GM21576 (cell line): Measurements from ENCODE around the gene ATP5MC3.
"Not testable (repeated sequence)": the region's sequence is repeated elsewhere in the genome, so short reads cannot be mapped to it uniquely, and the experiment has no call there.

Source experiments
- ATAC-seq: cut with Tn5 transposase; IDR thresholded peaks from one replicate; pipeline ENCODE4 v1.9.1; 2021; ENCODE audit warnings: mild to moderate bottlenecking, moderate library complexity; ENCODE audit not compliant: unreplicated experiment

The ATP5MC3 gene

DNA sequence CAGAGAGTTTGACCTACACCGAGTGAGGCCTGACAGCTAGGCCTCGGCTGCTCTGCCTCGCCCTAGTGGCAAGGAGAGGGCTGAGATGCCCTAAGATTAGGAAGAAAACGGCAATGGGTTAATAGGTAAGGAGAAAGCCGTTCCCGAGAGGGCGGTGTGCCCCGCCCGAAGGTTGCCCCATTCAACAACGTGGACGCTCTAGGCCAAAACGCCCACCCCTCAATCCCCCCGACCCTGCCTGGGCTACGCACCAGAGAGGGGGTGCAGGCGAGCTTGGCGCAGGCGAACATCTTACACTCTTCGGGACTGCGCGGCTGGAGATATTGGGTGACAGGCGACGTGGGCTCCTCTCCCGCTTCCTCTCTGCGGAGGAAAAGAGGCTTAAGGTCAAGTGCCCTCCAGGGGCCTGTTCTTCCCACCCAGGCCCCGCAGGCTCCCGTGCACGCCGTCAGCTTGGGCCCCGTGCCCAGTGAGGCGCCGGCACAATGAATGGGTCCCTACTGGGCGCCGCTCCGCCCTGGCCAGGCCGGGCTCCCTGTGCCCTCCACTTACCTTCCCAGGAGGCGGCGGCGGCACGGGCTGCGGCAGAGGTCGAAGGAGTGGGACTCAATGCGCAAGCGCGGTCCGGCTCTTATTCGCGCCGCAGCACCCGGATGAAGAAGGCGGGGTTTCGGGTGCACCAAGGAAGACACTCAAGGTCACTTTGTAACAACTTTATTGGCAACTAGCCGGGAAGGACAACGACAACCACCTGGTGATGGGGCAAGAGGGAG lies at the start of gene ATP5MC3:
Gene ATP5MC3, minus strand, starts transcription at position 607 of the 773 bp plus-strand sequence. Its CDS starts 317 bp downstream, at position 290.
- ATAC-seq = peak; percentile 91

- ATAC-seq = not testable (repeated sequence)
These were observed 47.1 kb upstream of the ATP5MC3 start for GRCh38 chr2:175228601-175229000.

GRCh38 chr2:175228179-175228578 lies 46.7 kb upstream of the ATP5MC3 start:
- ATAC-seq = no peak

- ATAC-seq = no peak
These were observed 45.9 kb upstream of the ATP5MC3 start for GRCh38 chr2:175227393-175227792.

GRCh38 chr2:175220075-175220474 lies 38.6 kb upstream of the ATP5MC3 start:
- no peak for ATAC-seq

GRCh38 chr2:175218551-175218950 lies 37.0 kb upstream of the ATP5MC3 start:
- ATAC-seq = no peak

GRCh38 chr2:175207741-175208438 lies 26.4 kb upstream of the ATP5MC3 start:
- no peak for ATAC-seq

DNA sequence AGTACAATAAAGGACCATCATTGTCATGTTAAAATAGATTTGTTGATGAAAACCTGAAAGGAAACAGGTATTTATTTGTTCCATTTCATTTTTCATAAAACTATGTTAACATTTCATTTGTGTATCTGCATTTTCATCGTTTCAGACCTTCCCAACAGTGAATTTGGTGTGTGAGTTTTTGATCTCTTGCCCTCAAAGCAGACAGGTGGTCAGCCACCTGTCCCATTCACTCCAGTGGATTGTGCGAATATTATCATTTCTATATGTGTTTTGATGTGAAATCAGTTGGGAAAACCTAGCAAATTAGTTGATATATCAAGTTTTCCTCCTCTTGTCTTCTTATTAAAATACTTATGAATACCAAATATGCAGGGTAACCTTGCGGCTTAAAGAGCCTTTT lies 25.4 kb upstream of the ATP5MC3 start:
- ATAC-seq = no peak

- ATAC-seq = no peak
These were observed 24.0 kb upstream of the ATP5MC3 start for GRCh38 chr2:175205523-175205922.

DNA sequence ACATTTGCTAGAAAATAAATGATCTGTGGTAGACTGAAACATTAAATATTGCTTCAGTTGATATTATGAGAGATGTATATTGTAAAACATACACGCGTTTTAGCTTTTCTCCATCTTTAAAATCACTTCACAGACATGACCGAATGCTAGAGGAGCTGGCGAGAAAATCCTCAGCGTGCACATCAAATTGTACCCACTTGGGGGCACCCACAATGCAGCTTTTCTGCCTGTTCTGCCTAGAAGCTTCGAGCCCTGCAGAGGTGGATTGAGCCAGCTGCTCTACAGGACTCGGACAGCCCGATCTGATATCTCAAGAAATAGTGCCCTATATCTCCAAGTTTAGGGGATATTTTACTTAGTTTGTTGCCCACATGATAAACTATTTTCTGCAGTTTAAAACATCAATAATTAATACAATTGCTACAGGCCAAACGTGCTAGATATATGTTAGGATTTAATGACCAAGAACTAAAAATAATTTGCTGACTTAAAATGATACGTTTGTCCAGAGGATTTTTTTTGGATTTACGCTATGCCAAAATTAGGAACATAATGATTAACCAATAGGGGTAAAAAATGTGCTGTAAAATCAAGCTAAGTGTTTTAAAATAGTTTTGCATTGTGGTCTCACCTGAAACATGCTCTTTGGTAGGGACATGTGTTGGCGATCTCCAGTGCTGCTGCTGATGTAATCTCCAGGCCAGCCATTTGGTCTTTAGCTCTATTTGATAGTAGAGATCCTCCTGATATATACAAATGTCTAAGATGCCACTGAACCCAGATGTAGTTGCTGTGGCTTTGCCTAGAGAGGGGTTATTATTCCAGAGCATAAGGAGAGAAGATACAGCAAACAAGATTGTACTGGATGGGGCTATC lies 22.3 kb upstream of the ATP5MC3 start:
- ATAC-seq = peak; percentile 83

DNA sequence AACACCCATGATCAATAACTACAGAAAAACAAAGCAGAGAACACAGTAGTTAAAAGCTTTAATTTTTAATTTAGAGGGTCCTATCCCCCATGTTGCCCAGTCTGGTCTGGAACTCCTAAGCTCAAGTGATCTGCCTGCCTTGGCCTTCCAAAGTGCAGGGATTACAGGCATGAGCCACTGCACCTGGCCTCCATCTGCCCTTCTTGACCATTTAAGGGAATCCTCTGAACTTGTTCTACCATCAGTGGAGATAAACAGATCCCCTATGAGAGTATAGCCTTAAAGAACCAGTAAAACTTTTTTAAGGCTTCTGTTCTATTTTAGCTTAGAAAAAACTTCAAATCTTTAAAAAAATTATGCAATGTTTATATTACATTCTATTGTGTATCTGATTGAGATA lies 13.5 kb upstream of the ATP5MC3 start:
- ATAC-seq = no peak

GRCh38 chr2:175188761-175189160 lies 7.3 kb upstream of the ATP5MC3 start:
- ATAC-seq = no peak

GRCh38 chr2:175187378-175187777 lies 5.9 kb upstream of the ATP5MC3 start:
- peak; percentile 73 for ATAC-seq

- no peak for ATAC-seq
These were observed 2.2 kb upstream of the ATP5MC3 start for GRCh38 chr2:175183674-175184073.

GRCh38 chr2:175181877-175182308 lies 383 bp upstream of the ATP5MC3 start:
- no peak for ATAC-seq

DNA sequence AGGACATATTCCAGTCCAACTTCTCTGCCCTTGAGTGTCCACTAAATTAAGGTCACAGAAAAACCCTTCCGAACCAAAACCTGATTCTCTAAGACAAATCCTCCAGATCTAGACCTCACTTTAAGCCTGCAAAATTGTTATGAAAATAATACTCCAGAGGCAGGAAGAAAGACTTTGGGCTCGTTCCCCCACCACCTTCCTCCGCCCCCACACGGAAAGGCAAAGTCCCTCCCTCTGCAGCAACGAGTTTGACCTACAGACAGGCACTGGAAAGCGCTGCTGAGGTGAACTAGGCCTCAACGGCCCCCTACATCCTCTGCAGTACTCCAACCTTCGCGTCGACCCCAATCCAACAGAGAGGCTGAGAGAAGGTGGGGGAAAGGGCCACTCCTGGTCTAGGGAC lies 808 bp downstream of the ATP5MC3 start:
- ATAC-seq = peak; percentile 54

DNA sequence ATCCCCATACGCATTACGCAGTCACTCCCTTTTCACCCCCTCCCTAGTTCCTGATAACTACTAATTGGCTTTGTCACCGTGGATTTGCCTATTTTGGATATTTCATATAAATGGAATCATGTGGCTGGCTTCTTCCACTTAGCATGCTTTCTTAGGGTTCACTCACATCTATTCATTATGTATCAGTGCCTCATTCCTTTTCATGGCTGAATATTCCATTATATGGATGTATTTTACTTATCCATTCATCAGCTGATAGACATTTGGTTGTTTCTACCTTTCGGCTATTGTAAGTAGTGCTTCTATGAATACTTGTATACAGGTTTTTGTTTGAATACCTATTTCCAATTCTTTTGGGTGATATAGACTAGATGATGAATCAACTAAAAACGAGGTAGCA lies 4.9 kb downstream of the ATP5MC3 start:
- ATAC-seq = no peak

DNA sequence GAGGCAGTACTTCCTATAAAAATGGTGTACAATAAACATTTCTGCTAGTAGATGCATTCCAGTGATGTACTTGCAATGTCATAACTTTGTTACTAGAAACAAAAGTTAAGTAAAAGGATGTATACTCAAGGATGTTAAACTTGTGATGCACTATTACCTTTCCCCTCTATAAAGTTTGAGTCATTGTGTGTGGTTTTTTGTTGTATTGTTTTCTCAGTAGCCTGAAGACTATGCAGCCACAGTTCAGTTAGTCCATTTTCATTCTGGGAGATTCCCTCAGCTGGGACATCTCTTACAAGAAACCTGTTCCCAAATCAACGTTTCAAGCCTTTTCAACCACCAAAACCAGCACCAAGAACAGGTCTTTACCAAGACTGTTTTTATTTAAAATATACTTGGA lies 5.6 kb downstream of the ATP5MC3 start:
- ATAC-seq = no peak

DNA sequence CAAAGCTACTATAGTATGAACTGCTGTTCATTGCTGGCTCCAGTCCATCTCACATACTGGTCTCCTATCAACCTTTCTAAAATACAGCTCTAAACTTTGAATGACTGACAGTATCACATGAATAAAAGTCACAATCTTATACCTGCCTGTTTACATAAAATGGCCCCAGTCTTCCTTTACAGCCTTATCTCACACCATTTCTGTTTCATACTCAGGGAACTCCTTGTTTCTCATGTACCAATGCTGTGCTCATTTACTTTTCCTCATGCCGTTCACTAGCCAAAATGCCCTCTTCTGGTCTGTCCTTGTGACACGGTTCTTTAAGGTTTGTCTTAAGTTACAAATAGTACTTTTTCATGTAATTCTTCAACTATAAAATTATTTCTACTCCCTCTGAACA lies 6.2 kb downstream of the ATP5MC3 start:
- ATAC-seq = no peak

GRCh38 chr2:175170659-175171304 lies 10.7 kb downstream of the ATP5MC3 start:
- ATAC-seq = no peak

DNA sequence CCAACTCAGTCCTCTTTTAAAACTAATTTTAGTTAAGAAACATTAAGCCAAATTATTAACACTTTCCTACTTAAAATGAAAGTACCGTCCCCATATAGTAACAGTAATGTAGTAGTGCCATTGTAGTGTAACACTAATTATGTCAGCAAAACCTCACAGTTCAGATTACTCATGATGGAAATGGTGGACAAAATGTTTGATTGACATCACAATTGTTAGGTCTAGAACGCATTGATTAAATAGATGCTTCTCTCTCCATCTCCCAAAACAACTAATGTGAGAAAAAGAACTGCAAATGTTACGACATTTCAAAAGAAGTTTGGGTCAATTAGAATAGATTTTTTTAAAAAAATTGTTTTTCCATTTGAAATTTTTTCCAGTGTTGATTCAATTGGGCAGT lies 12.3 kb downstream of the ATP5MC3 start:
- ATAC-seq = no peak
